ENCODE results near the gene CUL9.

Gene CUL9

GRCh38 chr6:43257367-43258145 is 75.6 kb downstream of the CUL9 start:
- TF ChIP-seq, protein P1, sequence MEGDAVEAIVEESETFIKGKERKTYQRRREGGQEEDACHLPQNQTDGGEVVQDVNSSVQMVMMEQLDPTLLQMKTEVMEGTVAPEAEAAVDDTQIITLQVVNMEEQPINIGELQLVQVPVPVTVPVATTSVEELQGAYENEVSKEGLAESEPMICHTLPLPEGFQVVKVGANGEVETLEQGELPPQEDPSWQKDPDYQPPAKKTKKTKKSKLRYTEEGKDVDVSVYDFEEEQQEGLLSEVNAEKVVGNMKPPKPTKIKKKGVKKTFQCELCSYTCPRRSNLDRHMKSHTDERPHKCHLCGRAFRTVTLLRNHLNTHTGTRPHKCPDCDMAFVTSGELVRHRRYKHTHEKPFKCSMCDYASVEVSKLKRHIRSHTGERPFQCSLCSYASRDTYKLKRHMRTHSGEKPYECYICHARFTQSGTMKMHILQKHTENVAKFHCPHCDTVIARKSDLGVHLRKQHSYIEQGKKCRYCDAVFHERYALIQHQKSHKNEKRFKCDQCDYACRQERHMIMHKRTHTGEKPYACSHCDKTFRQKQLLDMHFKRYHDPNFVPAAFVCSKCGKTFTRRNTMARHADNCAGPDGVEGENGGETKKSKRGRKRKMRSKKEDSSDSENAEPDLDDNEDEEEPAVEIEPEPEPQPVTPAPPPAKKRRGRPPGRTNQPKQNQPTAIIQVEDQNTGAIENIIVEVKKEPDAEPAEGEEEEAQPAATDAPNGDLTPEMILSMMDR (IDR thresholded peaks at IDR 0.05): no peak

DNA sequence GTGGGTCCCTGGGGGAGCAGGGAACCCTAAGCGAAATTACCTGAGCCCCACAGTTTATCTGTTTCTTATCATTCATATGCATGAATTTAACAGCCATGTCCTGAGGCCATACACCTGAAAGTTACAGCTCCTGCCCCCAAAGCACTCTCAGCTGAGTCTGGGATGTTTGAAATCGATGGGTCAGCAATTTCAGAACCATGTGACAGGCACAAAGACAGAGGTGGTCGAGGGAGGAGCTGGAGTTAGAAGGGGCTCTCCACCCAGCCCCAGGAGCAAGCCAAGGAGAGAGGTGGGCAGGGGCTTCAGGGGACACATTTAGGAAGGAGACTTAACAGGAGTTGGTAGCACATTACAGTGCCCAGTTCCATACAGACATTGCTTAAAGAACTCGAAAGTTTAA is 76.2 kb downstream of the CUL9 start:
- TF ChIP-seq, protein P1 (IDR thresholded peaks at IDR 0.05): no peak

DNA sequence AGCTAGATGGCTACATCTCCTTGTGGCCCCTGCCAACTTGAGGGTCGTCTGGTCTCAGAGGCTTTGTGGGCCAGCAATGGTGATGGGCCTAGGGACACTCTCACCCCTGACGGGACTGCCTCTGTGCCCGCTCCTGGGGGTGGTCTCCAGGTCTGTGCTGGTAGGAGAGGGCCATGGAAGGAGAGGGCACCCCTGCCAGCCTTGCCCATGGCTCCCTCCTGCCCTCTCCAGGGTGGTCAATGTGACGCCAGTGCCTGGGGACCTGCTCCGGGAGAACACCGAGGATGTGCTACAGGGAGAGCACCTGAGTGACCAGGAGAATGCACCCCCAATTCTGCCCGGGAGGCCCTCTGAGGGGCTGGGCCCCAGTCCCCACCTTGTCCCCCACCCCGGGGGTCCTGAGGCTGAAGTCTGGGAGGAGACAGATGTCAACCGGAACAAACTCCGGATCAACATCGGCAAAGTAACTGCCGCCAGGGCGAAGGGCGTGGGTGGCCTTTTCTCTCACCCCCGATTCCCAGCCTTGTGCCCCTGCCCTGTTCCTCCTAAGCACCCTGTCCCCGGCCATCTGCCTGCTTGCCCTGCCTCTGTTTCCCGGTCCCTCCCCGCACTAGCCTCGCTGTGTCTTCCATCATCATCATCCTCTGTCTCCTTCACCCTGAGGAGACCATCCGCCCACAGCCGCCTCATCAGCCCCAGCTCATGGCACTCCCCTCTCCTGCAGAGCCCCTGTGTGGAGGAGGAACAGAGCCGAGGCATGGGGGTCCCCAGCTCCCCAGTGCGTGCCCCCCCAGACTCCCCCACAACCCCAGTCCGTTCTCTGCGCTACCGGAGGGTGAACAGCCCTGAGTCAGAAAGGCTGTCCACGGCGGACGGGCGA is 77.1 kb downstream of the CUL9 start:
- TF ChIP-seq, protein P1 (IDR thresholded peaks at IDR 0.05): no peak

GRCh38 chr6:43260791-43261190 is 78.8 kb downstream of the CUL9 start:
- TF ChIP-seq, protein P1 (IDR thresholded peaks at IDR 0.05): no peak

DNA sequence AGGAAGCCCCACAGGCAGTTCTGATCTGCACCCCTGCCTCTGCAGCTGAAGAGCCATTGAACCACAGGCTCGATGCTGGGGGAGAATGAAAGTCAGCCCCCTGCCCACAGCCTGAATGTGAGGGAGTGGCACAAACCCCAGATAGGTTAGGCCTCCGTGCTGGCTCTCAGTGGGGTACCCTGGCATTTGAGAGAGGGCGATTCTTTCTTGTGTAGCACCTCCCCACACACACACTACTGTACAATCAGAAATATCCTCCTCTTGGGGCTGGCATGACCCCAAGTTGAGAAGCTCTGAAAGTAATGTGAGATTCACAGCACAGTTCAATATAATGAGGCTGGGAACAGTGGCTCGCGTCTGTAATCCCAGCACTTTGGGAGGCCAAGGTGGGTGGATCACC is 79.2 kb downstream of the CUL9 start:
- TF ChIP-seq, protein P1 (IDR thresholded peaks at IDR 0.05): no peak

- TF ChIP-seq, protein P1 (IDR thresholded peaks at IDR 0.05): no peak
Measured at GRCh38 chr6:43262000-43262779, 80.2 kb downstream of the CUL9 start.

DNA sequence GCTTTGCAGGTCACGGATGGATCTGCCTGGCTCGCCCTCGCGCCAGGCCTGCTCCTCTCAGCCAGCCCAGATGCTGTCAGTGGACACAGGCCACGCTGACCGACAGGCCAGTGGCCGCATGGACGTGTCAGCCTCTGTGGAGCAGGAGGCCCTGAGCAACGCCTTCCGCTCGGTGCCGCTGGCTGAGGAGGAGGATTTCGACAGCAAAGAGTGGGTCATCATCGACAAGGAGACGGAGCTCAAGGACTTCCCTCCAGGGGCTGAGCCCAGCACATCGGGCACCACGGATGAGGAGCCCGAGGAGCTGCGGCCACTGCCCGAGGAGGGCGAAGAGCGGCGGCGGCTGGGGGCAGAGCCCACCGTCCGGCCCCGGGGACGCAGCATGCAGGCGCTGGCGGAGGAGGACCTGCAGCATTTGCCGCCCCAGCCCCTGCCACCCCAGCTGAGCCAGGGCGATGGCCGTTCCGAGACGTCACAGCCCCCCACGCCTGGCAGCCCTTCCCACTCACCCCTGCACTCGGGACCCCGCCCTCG is 80.9 kb downstream of the CUL9 start:
- TF ChIP-seq, protein P1 (IDR thresholded peaks at IDR 0.05): no peak
